ENCODE results near the gene CCDC106. TPM values are rescaled to one million over a fixed set of nuclear protein-coding genes. Genes with fewer than 3 reads are reported as not detected.
A peak's percentile ranks its signal among the peaks of the same experiment; 100 is the strongest.

Gene CCDC106
- total RNA-seq, 1 donor from 2014 or later = 20.8 TPM

DNA sequence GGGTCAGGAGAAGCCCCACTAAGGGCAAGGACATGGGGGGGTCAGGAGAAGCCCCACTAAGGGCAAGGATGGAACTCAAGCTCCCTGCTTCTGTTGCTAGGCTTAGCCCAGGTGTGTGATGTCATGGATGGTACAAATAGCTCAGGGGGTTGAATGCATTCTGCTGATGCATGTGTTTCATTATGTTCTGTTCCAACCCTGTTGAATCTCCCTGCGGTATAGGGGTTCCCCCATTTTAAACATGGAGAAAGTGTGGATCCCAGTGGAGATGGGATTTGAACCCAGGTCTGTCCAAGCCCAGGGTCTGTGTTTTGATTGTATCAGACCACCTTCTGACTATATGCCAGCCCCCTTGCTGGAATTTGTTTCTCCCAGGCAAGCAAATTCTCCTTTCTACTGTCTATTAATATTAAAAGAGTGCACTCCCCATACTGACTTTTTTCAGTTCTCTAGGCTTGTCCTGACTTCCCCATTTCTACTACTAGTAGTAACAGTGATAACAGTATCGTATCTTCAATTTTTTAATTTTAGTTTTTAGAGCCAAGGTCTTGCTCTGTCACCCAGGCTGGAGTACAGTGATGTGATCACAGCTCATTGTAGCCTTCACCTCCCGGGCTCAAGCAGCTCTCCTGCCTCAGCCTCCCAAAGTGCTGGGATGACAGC lies 35.9 kb upstream of the CCDC106 start:
- Mint-ChIP-seq H3K27me3 (ENCODE audit: low read depth) (no peaks in the 10 kb centered on the region), H3K4me3 (no peak overlapping the region), H3K4me1 (peaks cover under 1% of the 10 kb centered on the region), H3K9me3 (no peaks in the 10 kb centered on the region), H3K36me3 (peaks cover 38% of the 10 kb centered on the region), H3K27ac (peak overlapping the region; percentile 6)
- TF ChIP-seq, protein P1, sequence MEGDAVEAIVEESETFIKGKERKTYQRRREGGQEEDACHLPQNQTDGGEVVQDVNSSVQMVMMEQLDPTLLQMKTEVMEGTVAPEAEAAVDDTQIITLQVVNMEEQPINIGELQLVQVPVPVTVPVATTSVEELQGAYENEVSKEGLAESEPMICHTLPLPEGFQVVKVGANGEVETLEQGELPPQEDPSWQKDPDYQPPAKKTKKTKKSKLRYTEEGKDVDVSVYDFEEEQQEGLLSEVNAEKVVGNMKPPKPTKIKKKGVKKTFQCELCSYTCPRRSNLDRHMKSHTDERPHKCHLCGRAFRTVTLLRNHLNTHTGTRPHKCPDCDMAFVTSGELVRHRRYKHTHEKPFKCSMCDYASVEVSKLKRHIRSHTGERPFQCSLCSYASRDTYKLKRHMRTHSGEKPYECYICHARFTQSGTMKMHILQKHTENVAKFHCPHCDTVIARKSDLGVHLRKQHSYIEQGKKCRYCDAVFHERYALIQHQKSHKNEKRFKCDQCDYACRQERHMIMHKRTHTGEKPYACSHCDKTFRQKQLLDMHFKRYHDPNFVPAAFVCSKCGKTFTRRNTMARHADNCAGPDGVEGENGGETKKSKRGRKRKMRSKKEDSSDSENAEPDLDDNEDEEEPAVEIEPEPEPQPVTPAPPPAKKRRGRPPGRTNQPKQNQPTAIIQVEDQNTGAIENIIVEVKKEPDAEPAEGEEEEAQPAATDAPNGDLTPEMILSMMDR (IDR thresholded peaks at IDR 0.05; ENCODE audit: unreplicated experiment) = no peak
- DNase-seq (ENCODE audit: low spot score in 2 of 2, unreplicated experiment in 2 of 2) = no peak

GRCh38 chr19:55613396-55613795 lies 34.6 kb upstream of the CCDC106 start:
- H3K36me3 Mint-ChIP-seq = peaks cover 41% of the 10 kb centered on the region
- no peaks in the 10 kb centered on the region for H3K27me3 Mint-ChIP-seq (ENCODE audit: low read depth)
- no peaks in the 10 kb centered on the region for H3K4me1 Mint-ChIP-seq
- no peak for DNase-seq (ENCODE audit: low spot score in 2 of 2, unreplicated experiment in 2 of 2)
- TF ChIP-seq, protein P1 (IDR thresholded peaks at IDR 0.05; ENCODE audit: unreplicated experiment) = no peak
- no peak overlapping the region for H3K27ac Mint-ChIP-seq
- H3K4me3 Mint-ChIP-seq = no peak overlapping the region
- H3K9me3 Mint-ChIP-seq = no peaks in the 10 kb centered on the region

DNA sequence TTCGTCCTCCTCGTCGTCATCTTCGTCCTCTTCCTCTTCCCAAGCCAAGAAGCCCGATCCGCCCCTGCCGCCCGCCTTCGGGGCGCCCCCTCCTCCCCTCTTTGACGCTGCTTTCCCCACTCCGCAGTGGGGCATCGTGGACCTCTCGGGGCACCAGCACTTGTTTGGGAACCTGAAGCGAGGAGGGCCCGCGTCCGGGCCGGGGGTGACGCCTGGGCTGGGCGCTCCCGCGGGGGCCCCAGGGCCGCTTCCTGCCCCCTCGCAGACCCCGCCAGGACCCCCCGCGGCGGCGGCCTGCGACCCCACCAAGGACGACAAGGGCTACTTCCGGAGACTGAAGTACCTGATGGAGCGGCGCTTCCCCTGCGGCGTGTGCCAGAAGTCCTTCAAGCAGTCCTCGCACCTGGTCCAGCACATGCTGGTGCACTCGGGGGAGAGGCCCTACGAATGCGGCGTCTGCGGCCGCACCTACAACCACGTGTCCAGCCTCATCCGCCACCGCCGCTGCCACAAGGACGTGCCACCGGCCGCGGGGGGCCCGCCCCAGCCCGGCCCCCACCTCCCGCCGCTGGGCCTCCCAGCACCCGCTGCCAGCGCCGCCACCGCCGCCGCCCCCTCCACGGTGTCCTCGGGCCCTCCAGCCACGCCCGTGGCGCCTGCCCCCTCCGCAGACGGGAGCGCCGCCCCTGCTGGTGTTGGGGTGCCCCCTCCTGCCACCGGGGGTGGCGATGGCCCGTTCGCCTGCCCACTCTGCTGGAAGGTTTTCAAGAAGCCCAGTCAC lies 33.9 kb upstream of the CCDC106 start:
- TF ChIP-seq, protein P1 (IDR thresholded peaks at IDR 0.05; ENCODE audit: unreplicated experiment) = no peak
- H3K27me3 Mint-ChIP-seq (ENCODE audit: low read depth) = no peaks in the 10 kb centered on the region
- H3K4me3 Mint-ChIP-seq = no peak overlapping the region
- no peak for DNase-seq (ENCODE audit: low spot score in 2 of 2, unreplicated experiment in 2 of 2)
- H3K9me3 Mint-ChIP-seq = no peaks in the 10 kb centered on the region
- peaks cover 38% of the 10 kb centered on the region for H3K36me3 Mint-ChIP-seq
- H3K27ac Mint-ChIP-seq = no peak overlapping the region
- no peaks in the 10 kb centered on the region for H3K4me1 Mint-ChIP-seq

DNA sequence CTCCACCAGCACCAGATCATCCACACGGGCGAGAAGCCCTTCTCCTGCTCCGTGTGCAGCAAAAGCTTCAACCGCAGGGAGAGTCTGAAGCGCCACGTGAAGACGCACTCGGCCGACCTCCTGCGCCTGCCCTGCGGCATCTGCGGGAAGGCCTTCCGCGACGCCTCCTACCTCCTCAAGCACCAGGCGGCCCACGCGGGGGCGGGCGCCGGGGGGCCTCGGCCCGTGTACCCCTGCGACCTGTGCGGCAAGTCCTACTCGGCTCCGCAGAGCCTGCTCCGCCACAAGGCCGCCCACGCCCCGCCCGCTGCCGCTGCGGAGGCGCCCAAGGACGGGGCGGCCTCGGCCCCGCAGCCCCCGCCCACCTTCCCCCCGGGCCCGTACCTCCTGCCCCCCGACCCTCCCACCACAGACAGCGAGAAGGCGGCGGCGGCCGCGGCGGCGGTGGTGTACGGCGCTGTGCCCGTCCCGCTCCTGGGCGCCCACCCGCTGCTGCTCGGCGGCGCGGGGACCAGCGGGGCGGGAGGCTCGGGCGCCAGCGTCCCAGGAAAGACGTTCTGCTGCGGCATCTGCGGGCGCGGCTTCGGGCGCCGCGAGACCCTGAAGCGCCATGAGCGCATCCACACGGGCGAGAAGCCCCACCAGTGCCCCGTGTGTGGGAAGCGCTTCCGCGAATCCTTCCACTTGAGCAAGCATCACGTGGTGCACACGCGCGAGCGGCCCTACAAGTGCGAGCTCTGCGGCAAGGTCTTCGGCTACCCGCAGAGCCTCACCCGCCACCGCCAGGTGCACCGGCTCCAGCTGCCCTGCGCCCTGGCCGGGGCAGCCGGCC lies 33.1 kb upstream of the CCDC106 start:
- Mint-ChIP-seq H3K9me3 (no peaks in the 10 kb centered on the region), H3K4me1 (no peaks in the 10 kb centered on the region), H3K4me3 (no peak overlapping the region), H3K36me3 (peaks cover 30% of the 10 kb centered on the region), H3K27ac (no peak overlapping the region), H3K27me3 (ENCODE audit: low read depth) (no peaks in the 10 kb centered on the region)
- DNase-seq (ENCODE audit: low spot score in 2 of 2, unreplicated experiment in 2 of 2) = no peak
- TF ChIP-seq, protein P1 (IDR thresholded peaks at IDR 0.05; ENCODE audit: unreplicated experiment) = no peak

DNA sequence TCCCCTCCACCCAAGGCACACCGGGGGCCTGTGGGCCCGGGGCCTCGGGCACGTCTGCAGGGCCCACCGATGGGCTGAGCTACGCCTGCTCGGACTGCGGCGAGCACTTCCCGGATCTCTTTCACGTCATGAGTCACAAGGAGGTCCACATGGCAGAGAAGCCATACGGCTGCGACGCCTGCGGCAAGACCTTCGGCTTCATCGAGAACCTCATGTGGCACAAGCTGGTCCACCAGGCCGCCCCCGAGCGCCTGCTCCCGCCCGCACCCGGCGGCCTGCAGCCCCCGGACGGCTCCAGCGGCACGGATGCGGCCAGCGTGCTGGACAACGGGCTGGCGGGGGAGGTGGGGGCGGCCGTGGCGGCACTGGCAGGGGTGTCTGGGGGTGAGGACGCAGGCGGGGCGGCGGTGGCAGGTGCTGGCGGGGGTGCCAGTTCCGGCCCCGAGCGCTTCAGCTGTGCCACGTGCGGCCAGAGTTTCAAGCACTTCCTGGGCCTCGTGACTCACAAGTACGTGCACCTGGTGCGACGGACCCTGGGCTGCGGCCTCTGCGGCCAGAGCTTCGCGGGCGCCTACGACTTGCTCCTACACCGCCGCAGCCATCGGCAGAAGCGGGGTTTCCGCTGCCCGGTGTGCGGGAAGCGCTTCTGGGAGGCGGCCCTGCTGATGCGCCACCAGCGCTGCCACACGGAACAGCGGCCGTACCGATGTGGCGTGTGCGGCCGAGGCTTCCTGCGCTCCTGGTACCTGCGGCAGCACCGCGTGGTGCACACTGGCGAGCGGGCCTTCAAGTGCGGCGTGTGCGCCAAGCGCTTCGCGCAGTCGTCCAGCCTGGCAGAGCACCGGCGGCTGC lies 32.2 kb upstream of the CCDC106 start:
- TF ChIP-seq, protein P1 (IDR thresholded peaks at IDR 0.05; ENCODE audit: unreplicated experiment) = no peak
- no peaks in the 10 kb centered on the region for H3K27me3 Mint-ChIP-seq (ENCODE audit: low read depth)
- H3K4me3 Mint-ChIP-seq = no peak overlapping the region
- DNase-seq (ENCODE audit: low spot score in 2 of 2, unreplicated experiment in 2 of 2) = no peak
- H3K36me3 Mint-ChIP-seq = peaks cover 29% of the 10 kb centered on the region
- H3K9me3 Mint-ChIP-seq = no peaks in the 10 kb centered on the region
- no peaks in the 10 kb centered on the region for H3K4me1 Mint-ChIP-seq
- no peak overlapping the region for H3K27ac Mint-ChIP-seq
